HG03159 (cell line): Measurements from ENCODE around the gene RAMAC.
"Not testable (repeated sequence)": the region's sequence is repeated elsewhere in the genome, so short reads cannot be mapped to it uniquely, and the experiment has no call there.

Experiments
- ATAC-seq: cut with Tn5 transposase; IDR thresholded peaks from one replicate; pipeline ENCODE4 v1.9.1; 2021; ENCODE audit warnings: mild to moderate bottlenecking, moderate library complexity; ENCODE audit not compliant: unreplicated experiment

The RAMAC gene

DNA sequence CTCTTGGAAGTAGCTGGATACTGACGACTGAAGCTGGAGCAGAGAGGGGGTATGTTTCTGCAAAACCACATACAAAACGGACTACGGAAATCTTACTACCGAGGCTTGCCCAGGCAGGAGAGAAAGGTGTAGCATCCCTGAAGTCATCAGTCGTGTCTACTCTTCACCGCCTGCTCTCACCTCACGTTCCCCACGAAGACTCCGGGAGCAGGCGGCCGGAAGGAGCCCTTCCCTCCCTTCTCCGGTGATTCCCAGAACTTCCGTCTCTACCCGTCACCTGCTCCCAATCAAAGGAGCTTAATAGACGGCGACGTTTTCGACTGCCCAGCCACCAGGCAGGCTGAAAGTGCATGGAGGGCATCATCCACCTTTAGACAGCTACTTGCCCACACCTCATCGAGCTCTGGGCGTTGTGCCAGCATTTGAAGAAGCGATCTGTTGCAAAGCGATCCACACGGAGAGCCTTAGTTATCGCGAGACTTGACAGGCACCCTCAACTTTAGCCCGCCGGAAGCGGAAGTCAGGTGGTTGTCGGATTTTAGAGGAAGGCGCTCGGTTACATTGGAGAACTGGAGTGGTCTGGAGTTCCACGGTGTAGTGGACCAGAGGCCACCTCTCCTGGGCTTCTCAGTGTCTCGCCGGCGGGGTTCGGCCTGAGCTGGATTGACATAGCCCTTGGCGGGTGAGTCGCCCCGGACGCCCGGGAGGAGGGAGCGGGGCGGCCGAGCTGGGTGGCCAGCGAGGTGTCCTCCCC lies at the start of gene RAMAC:
TSS of gene RAMAC (plus strand) at position 523 of the 754 bp plus-strand sequence. CDS start 2,809 bp downstream, outside the sequence.
- peak; percentile 95 for ATAC-seq

DNA sequence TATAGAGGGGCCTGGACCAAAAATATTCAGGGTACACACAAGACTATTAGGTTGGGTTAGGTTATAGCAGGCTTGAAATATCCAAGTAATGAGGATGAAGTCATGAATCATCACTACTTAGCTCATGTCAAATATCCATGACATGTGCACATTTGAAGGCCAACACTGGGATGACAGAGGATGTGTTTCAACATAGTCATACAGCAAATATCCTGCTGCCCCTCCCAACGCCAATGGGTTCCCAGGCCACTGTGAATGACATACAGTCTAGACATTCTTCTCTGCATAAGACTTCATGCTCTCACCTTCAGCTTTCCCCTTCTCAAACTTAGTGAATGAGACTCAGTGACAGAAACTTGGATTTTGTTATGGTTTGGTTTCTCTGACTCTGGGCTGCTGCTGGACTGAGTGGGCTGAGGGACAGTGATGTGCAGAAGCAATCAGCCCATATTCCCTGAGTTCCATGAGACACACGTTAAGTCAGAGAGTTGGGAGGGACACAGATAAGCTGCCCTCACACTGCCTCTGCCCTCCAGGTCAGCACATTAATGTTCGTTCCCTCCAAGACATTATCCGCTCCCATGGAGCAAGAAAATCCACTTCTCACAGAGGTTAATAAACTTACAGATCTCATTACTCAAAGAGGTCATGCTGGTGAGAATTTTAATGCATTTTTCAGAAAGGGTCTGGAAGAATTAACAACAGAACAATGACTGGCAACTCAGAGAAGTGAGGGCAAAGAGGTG lies 48.9 kb upstream of the RAMAC start:
- no peak for ATAC-seq

DNA sequence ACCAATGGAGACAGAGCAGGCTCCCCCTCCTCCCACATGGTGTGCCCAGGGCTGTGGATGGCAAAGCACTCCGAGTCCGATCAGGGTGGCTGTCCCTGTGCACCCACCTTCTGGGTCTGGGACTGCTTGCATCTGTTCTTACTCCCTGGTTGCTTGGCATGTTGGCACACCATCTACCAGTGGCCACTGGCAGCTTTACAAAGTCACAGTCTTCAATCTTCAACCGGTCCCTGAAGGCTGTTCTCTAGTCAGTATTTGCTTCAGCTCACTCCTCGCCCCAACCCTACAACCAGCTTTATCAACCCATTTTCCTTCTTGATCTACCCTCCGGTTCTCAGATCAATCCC lies 48.3 kb upstream of the RAMAC start:
- ATAC-seq, result no peak

DNA sequence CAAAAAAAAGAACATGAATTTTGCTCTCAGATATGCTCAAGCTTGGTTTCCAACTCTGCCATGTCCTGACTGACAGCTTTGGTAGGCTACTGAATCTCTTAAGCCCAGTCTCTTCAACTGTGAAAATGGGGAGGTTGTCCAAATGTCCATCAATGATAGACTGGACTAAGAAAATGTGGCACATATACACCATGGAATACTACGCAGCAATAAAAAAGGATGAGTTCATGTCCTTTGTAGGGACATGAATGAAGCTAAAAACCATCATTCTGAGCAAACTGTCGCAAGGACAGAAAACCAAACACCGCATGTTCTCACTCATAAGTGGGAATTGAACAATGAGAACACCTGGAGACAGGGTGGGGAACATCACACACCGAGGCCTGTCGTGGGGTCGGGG lies 46.3 kb upstream of the RAMAC start:
- ATAC-seq, result not testable (repeated sequence)

DNA sequence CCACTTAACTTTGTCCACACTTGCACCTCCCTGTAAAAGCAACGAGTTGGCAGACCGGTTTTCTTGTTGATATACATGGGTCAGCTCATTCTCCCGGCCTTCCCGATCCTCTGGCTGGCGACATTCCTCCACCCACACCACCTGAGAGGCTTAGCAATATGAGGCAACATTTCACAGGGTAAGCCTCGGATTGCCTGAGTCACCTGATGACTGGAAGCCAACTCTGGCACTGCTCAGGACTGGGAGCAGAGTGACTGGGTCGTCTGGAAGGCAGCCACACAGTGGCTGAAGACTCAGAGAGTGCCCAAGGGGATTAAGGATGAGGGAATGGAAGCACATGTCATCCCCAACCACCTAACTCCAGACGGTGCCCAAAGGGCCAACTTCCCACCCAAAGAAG lies 43.3 kb upstream of the RAMAC start:
- ATAC-seq, result no peak

DNA sequence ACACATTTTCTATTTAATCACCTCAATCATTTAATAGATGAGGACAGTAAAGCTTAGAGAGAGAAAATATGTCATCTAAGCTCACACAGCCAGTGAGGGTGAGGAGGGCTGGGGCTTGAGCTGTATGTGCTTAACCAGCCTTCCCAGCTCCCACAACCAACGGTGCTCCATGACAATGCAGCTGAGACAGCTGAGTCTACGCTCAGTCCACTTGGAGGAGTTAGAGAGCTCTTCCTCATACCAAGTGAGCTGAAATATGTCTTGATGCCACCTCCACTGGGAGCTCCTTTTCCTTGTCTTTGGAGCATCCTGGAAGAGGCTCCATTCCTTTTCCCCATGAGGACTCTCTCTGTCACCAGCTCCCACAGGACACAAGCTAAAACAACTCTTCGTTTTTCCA lies 42.8 kb upstream of the RAMAC start:
- ATAC-seq, result no peak

DNA sequence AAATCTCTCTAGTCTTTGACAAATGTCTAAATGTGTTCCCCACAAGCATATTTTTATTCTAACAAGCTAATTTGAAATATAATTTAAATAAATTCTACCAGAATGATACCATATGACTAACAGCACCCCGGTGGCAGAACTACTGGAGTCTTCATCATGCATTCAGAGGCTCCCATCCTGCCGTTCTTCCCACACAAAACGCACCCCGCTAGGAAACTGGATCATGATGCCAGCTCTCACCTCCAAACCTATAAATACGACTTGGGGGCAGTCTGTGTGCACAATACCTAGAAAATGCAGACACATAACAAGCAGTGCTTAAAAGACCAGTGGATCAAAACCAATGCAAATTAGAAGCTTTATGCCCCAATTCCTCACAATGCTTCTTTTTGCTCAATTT lies 42.0 kb upstream of the RAMAC start:
- ATAC-seq, result no peak

DNA sequence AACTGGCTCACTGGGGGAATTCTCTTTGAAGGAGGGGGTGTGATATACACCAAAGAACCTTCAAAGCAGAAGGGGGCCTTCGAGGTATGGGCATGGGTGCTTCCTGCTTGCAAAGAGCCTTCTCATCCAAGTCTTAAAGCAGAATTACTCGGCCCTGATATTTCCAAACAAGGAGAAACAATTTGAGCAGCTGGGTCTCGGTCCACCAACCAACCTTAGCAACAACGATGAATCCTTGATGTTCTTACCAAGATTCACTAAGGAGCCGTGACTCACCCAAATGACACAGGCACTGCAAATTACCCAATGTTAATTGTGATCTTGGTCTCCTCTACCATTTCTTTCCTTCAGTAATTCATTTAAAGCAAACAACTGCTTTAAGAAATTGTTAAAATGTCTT lies 41.2 kb upstream of the RAMAC start:
- ATAC-seq, result no peak

DNA sequence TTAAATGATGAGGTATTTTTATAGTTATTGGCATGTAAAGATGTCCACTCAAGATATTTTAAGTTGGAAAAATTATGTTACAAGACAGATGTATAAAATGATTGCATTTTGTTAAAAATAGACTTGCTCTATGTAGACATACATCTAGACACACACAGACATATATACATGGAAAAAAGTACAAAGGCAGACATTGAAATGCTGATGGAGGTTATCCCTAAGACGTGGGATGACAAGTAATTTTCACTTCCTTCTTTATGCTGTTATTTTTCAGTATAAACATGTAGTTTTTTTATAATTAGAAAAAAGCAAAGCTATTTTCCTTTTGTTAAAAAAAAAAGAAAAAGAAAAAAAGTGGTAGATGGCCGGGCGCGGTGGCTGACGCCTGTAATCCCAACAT lies 40.7 kb upstream of the RAMAC start:
- ATAC-seq, result no peak

DNA sequence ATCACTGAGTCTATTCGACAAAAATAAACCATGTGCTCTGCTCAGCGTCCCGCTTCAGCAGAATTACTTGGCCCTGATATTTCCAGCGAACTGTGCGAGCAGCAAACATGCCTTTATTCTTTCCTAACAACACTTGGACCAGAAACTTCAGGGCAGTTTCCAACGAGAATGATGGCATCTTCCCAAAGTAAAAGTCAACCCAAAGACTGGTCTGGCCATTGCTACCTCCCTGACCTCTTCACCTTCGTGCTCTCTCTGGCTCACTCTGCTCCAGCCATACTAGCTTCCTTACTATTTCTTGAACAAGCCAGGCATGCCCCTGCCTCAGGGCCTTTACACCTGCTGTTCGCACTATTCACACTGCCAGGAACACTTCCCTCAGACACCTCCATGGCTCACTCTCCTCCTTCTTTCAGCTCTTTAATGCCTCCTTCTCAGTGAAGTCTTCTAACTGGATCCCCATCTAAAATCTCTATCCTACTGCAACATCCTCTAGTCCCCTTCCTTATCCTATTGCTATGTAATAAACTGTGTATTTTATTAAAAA lies 39.8 kb upstream of the RAMAC start:
- no peak for ATAC-seq

DNA sequence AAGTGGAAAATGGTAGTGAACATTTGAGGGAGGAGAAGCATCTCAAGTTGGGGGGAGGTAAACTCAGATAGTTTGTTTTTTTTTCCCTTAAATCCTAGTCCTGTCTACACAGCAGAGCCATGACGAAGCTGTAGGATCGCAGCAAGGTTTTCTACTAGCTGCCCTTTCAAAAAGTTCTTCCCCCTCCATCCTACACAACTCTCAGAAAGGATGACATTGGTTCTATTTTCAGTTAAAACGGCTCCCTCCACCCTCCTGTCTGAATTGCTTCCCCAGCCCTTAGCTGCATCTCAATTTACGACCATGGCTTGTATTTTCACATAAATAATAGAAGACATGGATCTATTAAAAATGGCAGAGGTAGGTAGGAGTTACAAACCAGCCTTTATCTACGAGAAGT lies 35.7 kb upstream of the RAMAC start:
- no peak for ATAC-seq

DNA sequence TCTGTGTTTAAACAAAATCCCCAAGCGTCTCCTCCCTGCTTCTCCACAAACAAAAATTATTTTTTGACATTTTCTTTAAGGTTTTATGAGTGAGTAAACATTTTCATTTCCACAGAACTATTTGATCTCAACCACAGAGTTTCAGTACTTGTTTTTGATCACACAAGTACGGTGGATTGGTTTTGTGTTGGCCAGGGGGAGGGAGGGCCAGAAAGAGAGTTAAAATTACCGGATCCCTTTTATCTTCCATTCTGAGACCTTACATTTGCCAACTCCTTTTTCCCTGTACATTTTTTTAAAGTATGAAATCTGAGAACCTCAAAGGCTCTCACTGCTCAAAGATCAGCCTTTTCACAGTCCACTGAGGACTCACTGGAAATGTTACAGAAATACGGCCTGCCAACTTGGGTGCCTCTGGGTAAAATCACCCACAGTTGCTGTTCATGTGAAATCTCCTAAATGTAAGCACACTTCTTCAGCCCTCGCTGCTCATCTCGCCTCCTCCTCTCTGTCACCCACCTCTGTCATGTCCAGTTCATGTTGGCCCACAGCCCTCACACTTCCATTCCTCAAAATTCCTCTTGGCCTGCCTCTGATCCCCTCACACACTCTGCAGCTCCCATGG lies 35.2 kb upstream of the RAMAC start:
- no peak for ATAC-seq

DNA sequence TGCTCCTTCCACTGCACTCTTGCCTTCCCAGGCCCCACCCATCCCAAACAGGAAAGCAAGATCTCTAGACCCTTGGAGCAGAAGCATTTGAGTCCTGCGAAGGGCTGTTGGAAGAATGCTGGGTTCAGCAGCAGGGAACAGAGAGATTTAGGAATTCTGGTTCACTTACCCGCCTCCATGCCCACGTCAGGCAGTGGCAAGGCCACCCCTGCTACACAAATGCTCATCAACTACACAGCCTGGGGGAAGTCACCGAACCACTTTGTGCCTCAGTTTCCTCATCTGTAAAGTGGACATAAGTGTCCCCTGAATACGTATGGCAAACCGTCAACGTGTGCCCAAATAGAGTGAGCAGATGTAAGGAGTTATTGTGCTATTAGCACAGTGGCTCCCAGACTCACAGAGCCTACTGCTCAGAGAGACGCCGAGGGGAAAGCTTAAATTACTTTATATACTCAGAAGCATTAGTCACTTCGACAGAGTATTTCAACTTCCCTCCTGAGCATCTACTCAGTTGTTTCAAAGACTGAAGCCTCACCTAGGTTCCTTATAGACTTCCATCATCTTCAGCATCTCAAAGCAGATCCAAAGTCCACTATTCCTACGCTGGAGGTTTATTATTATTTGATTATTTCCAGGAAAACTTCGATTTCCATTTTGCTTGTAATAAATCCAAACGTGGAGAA lies 34.4 kb upstream of the RAMAC start:
- no peak for ATAC-seq

DNA sequence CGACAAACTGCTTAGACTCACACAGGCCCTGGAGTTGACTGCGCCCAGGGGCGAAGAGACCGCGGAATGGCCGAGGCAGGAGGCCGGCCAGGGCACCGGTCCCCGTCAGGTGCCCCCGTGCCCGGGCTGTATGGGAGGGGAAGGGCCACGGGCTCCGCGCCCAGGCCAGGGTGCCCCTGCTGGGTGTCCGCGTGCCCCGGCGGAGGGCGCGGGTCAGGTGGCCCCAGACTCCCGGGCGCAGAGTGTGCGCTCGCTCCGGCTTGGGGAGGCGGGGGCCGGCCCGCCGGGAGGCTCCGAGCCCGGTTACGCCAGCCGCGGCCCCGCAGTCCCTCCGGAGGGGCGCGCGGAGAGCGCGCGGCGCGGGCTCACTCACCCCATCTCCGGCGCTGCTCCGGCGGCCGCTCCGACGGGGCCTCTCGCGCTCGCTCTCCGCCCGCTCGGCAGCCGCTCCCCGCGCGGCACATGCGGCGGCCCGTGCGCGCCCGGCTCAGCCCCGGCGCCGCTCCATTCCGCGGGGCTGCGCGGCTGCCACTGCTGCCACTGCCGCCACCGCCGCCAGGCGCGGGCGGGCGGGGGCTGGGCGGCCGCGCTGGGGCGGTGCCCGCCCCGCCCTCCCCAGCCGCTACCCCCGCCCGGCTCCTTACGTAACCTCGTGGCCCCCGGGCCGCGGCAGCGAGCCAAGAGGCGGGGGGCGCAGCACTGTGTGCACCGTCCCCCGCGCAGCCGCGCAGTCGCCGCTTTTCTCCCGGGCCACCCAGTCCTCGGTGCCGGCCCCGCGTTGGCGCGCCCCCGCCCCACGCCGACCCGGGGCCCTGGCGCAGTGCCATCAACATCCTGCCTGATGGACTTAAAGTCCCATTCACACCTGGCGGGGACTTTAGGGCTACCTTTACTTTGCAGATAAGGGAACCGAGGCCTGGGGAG lies 33.6 kb upstream of the RAMAC start, which contains the start of gene HOMER2:
TSS of gene HOMER2 (minus strand) at position 563 of the 924 bp plus-strand sequence. CDS start at position 378, 185 bp downstream.
- peak; percentile 47 for ATAC-seq

DNA sequence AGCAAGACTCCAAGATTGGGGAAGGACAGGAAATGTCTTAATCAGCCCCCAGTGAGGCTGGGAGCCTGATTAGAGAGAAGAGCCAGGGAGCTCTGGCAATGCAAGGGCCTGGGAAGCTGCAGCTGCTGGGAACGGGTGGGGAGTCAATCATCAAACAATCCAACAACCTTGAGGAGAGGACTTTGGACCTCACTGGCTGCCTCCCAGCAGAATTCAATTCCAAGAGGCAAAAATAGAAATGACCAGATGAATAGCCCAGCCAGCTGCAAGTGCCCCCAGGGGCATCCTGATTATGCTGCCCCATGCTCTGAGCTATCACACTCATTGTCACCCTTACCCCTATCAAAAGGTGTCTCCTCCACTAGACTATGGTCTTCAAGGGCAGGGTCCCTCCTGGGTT lies 27.4 kb upstream of the RAMAC start:
- no peak for ATAC-seq

DNA sequence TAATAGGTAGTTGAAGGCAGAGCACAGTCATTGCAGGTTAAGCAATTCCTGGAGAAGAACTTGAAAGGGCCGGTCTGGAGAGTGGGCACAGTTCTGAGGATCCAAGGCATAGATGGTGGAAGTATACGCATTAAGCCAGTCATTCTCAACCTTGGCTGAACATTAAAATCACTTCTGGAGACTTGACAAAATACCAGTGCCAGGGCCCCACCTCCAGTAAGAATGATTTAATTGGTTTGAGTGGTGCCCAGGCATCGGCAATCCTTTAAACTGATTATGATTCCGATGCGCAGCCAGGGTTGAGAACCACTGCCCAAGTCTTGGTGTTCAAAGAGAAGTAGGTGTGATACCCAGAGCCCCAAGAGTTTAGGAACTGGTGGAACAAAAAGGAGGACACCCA lies 26.6 kb upstream of the RAMAC start:
- no peak for ATAC-seq

DNA sequence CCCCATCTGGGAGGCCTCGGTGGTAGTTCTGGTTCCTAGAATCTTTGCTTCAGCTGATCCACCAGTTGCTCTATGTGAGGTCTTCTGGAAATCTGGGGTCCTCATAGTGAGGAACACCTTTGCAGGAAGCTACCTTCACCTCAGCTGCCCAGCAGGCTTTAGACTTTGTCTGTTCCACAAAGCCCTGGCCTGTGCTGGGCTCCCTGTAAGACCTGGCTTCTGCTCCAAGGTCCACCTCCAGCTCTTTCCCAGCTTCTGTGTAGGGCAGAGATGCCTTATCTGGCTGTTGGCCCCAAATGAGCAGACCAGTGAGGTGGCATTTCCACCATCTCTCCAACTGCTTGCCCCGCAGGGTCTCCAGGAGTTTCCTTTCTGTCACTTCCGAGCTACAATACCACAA lies 25.2 kb upstream of the RAMAC start:
- no peak for ATAC-seq

DNA sequence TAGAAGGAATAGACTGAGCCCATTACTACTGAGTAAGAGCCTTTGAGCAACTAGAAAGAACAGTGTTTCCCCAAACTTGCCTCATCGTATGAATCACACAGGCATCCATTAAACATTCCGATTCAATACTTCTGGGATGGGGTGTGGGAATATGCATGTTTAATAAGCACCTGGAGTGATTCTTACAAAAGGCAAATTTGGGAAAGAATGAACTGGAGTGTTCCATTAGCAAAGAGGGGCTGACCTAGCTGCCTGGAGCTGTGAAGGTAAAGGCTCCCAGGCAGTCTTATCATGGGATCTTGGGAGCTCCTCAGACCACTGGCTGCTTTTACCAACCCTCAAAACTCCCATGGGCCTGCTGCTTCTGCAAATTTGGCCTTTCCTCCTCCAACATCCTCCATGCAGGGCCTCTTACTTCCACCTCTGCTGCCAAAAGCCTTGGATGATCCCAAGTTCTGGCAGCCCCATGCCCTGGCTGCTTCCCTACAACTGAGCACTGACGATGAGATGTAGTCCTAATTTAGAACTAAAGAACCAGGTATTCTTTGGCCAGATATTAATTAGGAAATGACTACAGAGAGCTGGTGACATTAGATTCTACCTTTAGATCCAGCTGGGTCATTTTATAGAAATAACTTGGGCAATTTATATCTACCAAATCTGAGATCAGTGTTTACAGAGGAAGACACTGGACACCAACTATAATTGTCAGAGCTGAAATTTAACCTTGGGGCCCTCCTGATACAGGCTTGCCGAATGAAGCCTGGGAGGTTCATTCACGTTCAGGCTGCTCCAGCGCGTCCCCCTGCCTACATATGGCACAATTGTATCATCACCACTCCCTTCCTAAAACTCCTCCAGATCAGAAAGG lies 22.3 kb upstream of the RAMAC start:
- no peak for ATAC-seq

DNA sequence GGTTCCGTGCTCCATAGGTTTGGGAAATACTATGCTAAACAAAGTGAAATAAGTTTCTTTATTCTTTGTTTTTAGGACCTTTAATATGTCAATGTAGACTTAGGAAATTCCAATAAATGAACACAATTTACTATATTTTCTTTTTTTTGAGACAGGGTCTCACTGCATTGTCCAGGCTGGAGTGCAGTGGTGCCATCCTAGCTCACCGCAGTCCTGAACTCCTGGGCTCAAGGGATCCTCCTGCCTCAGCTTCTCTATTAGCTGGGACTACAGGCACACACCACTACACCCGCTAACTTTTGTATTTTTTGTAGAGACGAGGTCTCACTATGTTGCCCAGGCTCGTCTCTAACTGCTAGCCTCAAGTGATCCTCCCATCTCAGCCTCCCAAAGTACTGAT lies 21.1 kb upstream of the RAMAC start:
- ATAC-seq, result no peak
